Esophagus muscularis mucosa (tissue), 4 donors: Measurements from ENCODE around the gene PRKCG. TPM values are rescaled to one million over a fixed set of nuclear protein-coding genes. Genes with fewer than 3 reads are reported as not detected.

Experiments
- DNase-seq: peaks from one replicate; pipeline ENCODE4 v3.0.0-alpha.2; 2017; ENCODE audit errors: extremely low spot score
- H3K27ac ChIP-seq, 4 donors: fragments of 200-600 bp; sonication (generic); replicated peaks in 1 of 4; 1 replicate in 3 of 4; 2 replicates in 1 of 4; pipeline ENCODE4 v1.5.1; 2016 to 2019; ENCODE audit warnings: mild to moderate bottlenecking in 1 of 4
- H3K27me3 ChIP-seq, 4 donors: fragments of 200-600 bp; sonication (generic); one replicate each; pipeline versions ENCODE4 v1.5.1 to v1.6.0; 2016 to 2019
- H3K36me3 ChIP-seq, 4 donors: fragments of 200-600 bp; sonication (generic); one replicate each; pipeline ENCODE4 v1.5.1; 2016 to 2019
- H3K4me1 ChIP-seq, 4 donors: fragments of 200-600 bp; sonication (generic); one replicate each; pipeline ENCODE4 v1.5.1; 2016 to 2019
- H3K4me3 ChIP-seq, 4 donors: fragments of 200-600 bp; sonication (generic); 1 replicate in 2 of 4; 2 replicates in 2 of 4; pipeline ENCODE4 v1.5.1; 2016 to 2019; ENCODE audit warnings: mild to moderate bottlenecking in 4 of 4, moderate library complexity in 1 of 4
- H3K9me3 ChIP-seq, 4 donors: fragments of 200-600 bp; sonication (generic); 1 replicate in 3 of 4; 2 replicates in 1 of 4; pipeline ENCODE4 v1.5.1; 2016 to 2019
- EP300 ChIP-seq: sonication (generic); formaldehyde crosslinking; IDR thresholded peaks from one replicate; pipeline ENCODE4 v1.6.1; 2017; ENCODE audit warnings: antibody characterized with exemption
- POLR2A ChIP-seq: fragments of 450-650 bp; IDR thresholded peaks from one replicate; pipeline ENCODE4 v1.6.1; 2017; ENCODE audit warnings: antibody characterized with exemption, moderate library complexity, mild to moderate bottlenecking, low read depth
- POLR2AphosphoS5 ChIP-seq, 2 donors: sonication (generic); formaldehyde crosslinking; IDR thresholded peaks; one replicate each; pipeline ENCODE4 v1.6.1; 2017; ENCODE audit warnings: antibody characterized with exemption in 2 of 2
- WGBS: methylation state at CpG from one replicate; pipeline ENCODE4 v1.1.5; 2018; 5-methylcytosine and 5-hydroxymethylcytosine counted together
- intact Hi-C: fragments of 100-400 bp; cut with DNase I; formaldehyde crosslinking; loops from one replicate; pipeline ENCODE4 v1.15.1; 2023
- total RNA-seq, 4 donors: library from RNA; depleted of rRNA; stranded (reverse); fragments of >200 nt; gene quantifications; one replicate each; pipeline versions ENCODE4 v1.1.0 to v1.2.1, GENCODE V29; 2016
- TF ChIP-seq, protein P1 (sequence below), 3 experiments: fragments of 200-600 bp in 2 of 3; fragments of 450-650 bp in 1 of 3; sonication (generic) in 2 of 3; IDR thresholded peaks; one replicate each; pipeline ENCODE4 v1.5.1; 2017 to 2019; ENCODE audit warnings: antibody characterized with exemption in 3 of 3, mild to moderate bottlenecking in 2 of 3, moderate library complexity in 1 of 3

The PRKCG gene
- total RNA-seq, 4 donors from 2014 or later = not detected

DNA sequence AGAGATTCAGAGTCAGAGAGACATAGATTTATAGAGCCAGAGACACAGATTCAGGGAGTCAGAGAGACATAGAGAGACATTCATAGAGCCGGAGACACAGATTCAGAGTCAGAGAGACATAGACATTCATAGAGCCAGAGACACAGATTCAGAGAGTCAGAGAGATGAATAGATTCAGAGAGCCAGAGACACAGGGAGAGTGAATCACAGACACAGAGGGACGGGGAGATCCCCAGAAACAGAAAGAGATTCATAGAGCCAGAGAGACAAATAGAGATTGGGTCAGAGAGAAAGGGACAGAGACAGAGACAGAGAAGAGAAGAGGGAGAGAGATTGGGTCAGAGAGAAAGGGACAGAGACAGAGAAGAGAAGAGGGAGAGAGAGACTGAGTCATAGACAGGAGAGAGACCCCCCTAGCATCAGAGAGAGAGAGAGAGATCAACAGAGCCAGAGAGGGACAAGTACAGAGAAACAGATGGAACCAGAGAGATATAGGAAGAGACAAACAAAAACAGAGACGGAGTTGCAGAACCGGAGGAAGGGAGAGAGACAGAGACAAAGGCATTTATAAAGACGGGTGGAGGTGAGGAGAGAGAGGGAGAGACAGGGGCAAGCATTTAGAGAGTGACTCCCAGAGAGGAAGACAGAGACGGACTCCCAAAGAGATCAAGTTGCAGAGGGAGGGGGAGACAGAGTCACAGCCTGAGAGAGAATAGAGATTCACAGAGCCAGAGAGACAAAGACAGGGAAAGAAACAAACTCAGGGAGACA lies 1.1 kb upstream of the PRKCG start:
- Histone ChIP-seq H3K27ac (no peak overlapping the region), H3K9me3 (no peaks in the 10 kb centered on the region), H3K27me3 (peaks cover 4 to 60% (median 31%) of the 10 kb centered on the region in 4 donors), H3K4me1 (peaks cover 22 to 57% (median 40%) of the 10 kb centered on the region in 4 donors), H3K4me3 (peak overlapping the region in 1 of 4 donors; percentile 35), H3K36me3 (peaks cover 0 to 10% (median 6%) of the 10 kb centered on the region in 4 donors)
- DNase-seq = no peak
- TF ChIP-seq EP300 (no peak), POLR2A (no peak), POLR2AphosphoS5 (IDR thresholded peaks at IDR 0.05) (no peak)
- TF ChIP-seq, protein P1, sequence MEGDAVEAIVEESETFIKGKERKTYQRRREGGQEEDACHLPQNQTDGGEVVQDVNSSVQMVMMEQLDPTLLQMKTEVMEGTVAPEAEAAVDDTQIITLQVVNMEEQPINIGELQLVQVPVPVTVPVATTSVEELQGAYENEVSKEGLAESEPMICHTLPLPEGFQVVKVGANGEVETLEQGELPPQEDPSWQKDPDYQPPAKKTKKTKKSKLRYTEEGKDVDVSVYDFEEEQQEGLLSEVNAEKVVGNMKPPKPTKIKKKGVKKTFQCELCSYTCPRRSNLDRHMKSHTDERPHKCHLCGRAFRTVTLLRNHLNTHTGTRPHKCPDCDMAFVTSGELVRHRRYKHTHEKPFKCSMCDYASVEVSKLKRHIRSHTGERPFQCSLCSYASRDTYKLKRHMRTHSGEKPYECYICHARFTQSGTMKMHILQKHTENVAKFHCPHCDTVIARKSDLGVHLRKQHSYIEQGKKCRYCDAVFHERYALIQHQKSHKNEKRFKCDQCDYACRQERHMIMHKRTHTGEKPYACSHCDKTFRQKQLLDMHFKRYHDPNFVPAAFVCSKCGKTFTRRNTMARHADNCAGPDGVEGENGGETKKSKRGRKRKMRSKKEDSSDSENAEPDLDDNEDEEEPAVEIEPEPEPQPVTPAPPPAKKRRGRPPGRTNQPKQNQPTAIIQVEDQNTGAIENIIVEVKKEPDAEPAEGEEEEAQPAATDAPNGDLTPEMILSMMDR (IDR thresholded peaks at IDR 0.05) = no peak
- intact Hi-C loops = loop anchor here (5.0 kb wide), 1 partner anchor 34 kb away; no protein-coding TSS in a partner anchor
- WGBS = 35% methylated on average over 6 of the region's 6 CpGs

DNA sequence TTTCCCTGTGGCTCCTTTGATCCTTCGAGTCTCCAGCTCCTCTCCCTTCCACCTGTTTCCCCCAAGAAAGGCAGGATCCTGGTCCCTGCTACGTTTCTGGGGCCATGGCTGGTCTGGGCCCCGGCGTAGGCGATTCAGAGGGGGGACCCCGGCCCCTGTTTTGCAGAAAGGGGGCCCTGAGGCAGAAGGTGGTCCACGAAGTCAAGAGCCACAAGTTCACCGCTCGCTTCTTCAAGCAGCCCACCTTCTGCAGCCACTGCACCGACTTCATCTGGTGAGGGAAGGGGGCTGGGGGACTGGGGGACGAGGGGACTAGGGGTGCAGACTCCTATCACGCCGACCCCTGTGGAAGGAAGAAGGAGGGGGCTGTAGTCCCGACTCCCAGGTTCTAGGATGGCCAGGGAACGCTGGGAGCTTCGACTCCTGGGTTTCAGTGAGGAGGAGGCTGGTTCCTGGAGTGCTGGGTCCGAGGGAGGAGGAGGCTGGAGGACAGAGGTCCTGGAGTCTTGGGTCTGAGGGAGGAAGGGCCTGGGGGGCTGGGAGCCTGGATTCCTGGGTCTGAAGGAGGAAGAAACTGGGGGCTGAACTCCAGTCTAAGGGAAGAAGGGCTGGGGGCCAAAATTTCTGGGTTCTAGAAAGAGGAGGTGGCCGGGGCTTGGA lies 524 bp downstream of the PRKCG start:
- no peak for DNase-seq
- intact Hi-C loops = loop anchor here (5.0 kb wide), 1 partner anchor 35 kb away; no protein-coding TSS in a partner anchor
- Histone ChIP-seq H3K27ac (no peak overlapping the region), H3K4me1 (peaks cover 22 to 43% (median 38%) of the 10 kb centered on the region in 4 donors), H3K36me3 (no peaks in the 10 kb centered on the region), H3K4me3 (peak overlapping the region; percentile 35 to 51 (median 38)), H3K9me3 (no peaks in the 10 kb centered on the region), H3K27me3 (peaks cover 4 to 63% (median 31%) of the 10 kb centered on the region in 4 donors)
- TF ChIP-seq POLR2AphosphoS5 (IDR thresholded peaks at IDR 0.05) (no peak), POLR2A (no peak), EP300 (no peak)
- TF ChIP-seq, protein P1 (IDR thresholded peaks at IDR 0.05) = no peak
- WGBS = 6% methylated on average over 18 of the region's 18 CpGs

DNA sequence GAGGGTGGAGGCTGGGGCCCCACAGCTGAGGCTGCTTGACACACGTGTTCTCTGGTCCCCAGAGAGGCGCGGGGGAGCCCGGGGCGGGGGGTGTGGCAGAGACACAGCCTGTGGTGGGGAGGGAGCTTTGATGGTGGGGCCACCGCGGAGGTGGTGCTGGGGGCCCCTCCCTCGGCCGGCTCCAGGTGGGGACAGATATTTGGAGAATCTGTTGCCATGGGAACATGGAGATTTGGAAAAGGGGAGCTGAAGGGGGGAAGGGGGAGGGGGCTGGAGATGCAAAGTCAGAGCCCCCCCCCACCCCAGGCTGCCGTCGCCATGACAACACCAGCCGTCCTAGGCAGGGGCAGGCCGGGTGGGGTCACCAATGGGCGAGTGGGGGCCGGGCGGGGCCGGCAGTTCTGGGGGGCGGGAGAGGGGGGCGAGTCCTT lies 1.2 kb downstream of the PRKCG start:
- peaks cover 4 to 63% (median 31%) of the 10 kb centered on the region in 4 donors for H3K27me3 ChIP-seq
- no peak for DNase-seq
- no peak for TF ChIP-seq EP300
- TF ChIP-seq, protein P1 (IDR thresholded peaks at IDR 0.05) = no peak
- TF ChIP-seq POLR2AphosphoS5 (IDR thresholded peaks at IDR 0.05) = no peak
- TF ChIP-seq POLR2A = no peak
- H3K4me1 ChIP-seq = peaks cover 22 to 43% (median 37%) of the 10 kb centered on the region in 4 donors
- H3K27ac ChIP-seq = no peak overlapping the region
- intact Hi-C loops = loop anchor here (5.0 kb wide), 1 partner anchor 36 kb away; no protein-coding TSS in a partner anchor
- H3K9me3 ChIP-seq = no peaks in the 10 kb centered on the region
- WGBS = 2% methylated on average over 11 of the region's 19 CpGs
- H3K4me3 ChIP-seq = no peak overlapping the region
- H3K36me3 ChIP-seq = no peaks in the 10 kb centered on the region

DNA sequence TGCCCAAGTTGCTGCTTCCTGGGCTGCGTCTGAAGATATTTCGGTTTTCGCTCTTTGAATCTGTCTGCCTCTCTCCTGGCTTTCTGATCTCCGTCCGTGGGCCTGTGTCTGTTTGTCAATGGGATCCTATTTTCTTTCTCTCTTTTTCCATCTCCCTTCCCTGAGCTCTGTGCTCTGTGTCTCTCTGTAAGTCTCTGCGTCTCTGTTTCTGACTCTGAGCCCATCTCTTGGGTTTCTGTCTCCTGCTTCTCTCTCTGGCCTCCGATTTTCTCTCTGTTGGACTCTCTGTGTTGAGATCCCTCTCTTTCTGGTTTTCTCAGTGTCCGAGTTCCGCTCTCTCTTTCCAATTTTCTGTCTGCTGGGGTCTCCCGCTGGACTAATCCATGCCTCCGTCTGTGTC lies 1.7 kb downstream of the PRKCG start:
- H3K27ac ChIP-seq = no peak overlapping the region
- TF ChIP-seq, protein P1 (IDR thresholded peaks at IDR 0.05) = no peak
- no peak for TF ChIP-seq POLR2A
- TF ChIP-seq EP300 = no peak
- TF ChIP-seq POLR2AphosphoS5 (IDR thresholded peaks at IDR 0.05) = no peak
- no peak overlapping the region for H3K4me3 ChIP-seq
- intact Hi-C loops = loop anchor here (5.0 kb wide), 1 partner anchor 36 kb away; no protein-coding TSS in a partner anchor
- H3K27me3 ChIP-seq = peaks cover 4 to 61% (median 31%) of the 10 kb centered on the region in 4 donors
- WGBS = 20% methylated on average over 11 of the region's 11 CpGs
- H3K9me3 ChIP-seq = no peaks in the 10 kb centered on the region
- DNase-seq = no peak
- H3K36me3 ChIP-seq = no peaks in the 10 kb centered on the region
- H3K4me1 ChIP-seq = peaks cover 21 to 40% (median 35%) of the 10 kb centered on the region in 4 donors
